ENCODE measurements around the gene USH2A. TPM values are rescaled to one million over a fixed set of nuclear protein-coding genes. Genes with fewer than 3 reads are reported as not detected.
A peak's percentile ranks its signal among the peaks of the same experiment; 100 is the strongest.

The USH2A gene
- total RNA-seq, 4 donors from 2014 or later, result under 0.01 to 1.0 (median under 0.01) TPM; not detected in 1

- TF ChIP-seq EP300 (IDR thresholded peaks at IDR 0.05) (no peak), CTCF (IDR thresholded peaks at IDR 0.05) (peak; percentile 14 to 53 (median 30))
- Histone ChIP-seq H3K36me3 (peaks cover 0 to 29% (median 0%) of the 10 kb centered on the region in 3 donors), H3K4me3 (no peak overlapping the region), H3K27me3 (no peaks in the 10 kb centered on the region), H3K4me1 (peaks cover 0 to 29% (median 6%) of the 10 kb centered on the region in 4 donors), H3K27ac (no peak overlapping the region), H3K9me3 (no peaks in the 10 kb centered on the region)
- 77 to 78% methylated on average over 2 of the region's 2 CpGs for WGBS, 2 donors
- no peak for DNase-seq (ENCODE audit: low spot score in 2 of 2)
These were observed 816.6 kb downstream of the USH2A start for GRCh38 chr1:215606564-215607168.

GRCh38 chr1:215606036-215606435 lies 817.2 kb downstream of the USH2A start:
- H3K36me3 ChIP-seq, result peaks cover 0 to 30% (median 0%) of the 10 kb centered on the region in 3 donors
- H3K4me1 ChIP-seq, result peaks cover 0 to 29% (median 6%) of the 10 kb centered on the region in 4 donors
- no peak for TF ChIP-seq POLR2A (IDR thresholded peaks at IDR 0.05)
- TF ChIP-seq CTCF (IDR thresholded peaks at IDR 0.05), result no peak
- no peak for TF ChIP-seq EP300 (IDR thresholded peaks at IDR 0.05)
- H3K27me3 ChIP-seq, result no peaks in the 10 kb centered on the region
- H3K27ac ChIP-seq, result no peak overlapping the region
- no peak overlapping the region for H3K4me3 ChIP-seq
- WGBS, 2 donors, result 56 to 80% methylated on average over 3 of the region's 3 CpGs
- H3K9me3 ChIP-seq, result no peaks in the 10 kb centered on the region
- DNase-seq (ENCODE audit: low spot score in 2 of 2), result no peak

GRCh38 chr1:215605011-215605621 lies 818.1 kb downstream of the USH2A start:
- Histone ChIP-seq H3K9me3 (no peaks in the 10 kb centered on the region), H3K27me3 (no peaks in the 10 kb centered on the region), H3K27ac (peak overlapping the region in 1 of 4 donors; percentile 58), H3K4me1 (peaks cover 0 to 29% (median 6%) of the 10 kb centered on the region in 4 donors), H3K4me3 (no peak overlapping the region), H3K36me3 (peaks cover 0 to 34% (median 0%) of the 10 kb centered on the region in 3 donors)
- DNase-seq (ENCODE audit: low spot score in 2 of 2), result no peak
- TF ChIP-seq POLR2A (IDR thresholded peaks at IDR 0.05), result no peak
- no peak for TF ChIP-seq EP300 (IDR thresholded peaks at IDR 0.05)
- TF ChIP-seq CTCF (IDR thresholded peaks at IDR 0.05), result no peak

DNA sequence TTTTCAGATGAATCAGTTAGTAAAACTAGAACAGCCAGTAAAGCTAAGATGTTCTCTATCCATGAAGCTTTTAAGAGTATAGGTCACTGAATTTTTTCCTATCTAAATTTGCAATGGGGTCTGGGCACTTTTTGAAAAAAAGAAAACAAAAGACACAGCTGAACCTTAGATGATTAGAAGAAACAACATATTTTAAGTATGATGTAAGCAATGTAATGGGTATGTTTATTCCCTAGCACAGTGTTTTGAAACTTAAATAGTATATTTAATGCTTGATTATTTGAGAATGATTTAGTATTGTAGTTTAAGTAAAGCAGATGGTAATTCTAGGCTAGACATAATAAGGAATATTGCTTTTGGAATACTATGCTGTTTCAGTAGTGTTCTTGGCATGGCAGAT lies 819.9 kb downstream of the USH2A start:
- Histone ChIP-seq H3K9me3 (no peaks in the 10 kb centered on the region), H3K36me3 (peaks cover 0 to 25% (median 0%) of the 10 kb centered on the region in 3 donors), H3K27me3 (no peaks in the 10 kb centered on the region), H3K4me1 (peaks cover 0 to 34% (median 4%) of the 10 kb centered on the region in 4 donors), H3K4me3 (no peak overlapping the region), H3K27ac (peak overlapping the region in 1 of 4 donors; percentile 10)
- TF ChIP-seq EP300 (IDR thresholded peaks at IDR 0.05) (no peak), POLR2A (IDR thresholded peaks at IDR 0.05) (no peak), CTCF (IDR thresholded peaks at IDR 0.05) (no peak)
- no peak for DNase-seq (ENCODE audit: low spot score in 2 of 2)

DNA sequence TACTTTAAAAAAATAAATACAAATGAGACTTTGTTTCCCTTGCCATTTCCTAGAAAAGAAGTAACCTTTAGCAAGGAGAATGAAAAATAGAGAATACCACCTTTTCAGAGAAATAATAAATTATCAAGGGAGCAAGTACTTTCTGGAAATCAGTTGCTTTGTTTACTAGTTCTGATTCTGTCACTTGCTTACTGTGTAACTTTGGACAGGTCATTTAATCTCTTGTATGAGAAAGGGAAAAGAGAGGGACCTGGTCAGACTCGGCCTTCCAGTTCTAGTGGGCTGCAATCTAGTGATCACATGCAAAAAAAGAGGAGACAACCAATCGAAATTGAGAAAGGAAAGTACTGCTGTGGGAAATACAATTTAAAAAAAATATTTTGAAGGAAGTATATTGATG lies 822.0 kb downstream of the USH2A start:
- no peak for DNase-seq (ENCODE audit: low spot score in 2 of 2)
- no peak overlapping the region for H3K4me3 ChIP-seq
- TF ChIP-seq EP300 (IDR thresholded peaks at IDR 0.05) (no peak), POLR2A (IDR thresholded peaks at IDR 0.05) (no peak), CTCF (IDR thresholded peaks at IDR 0.05) (no peak)
- 81 to 90% methylated on average over 2 of the region's 2 CpGs for WGBS, 2 donors
- H3K9me3 ChIP-seq, result no peaks in the 10 kb centered on the region
- peaks cover 0 to 31% (median 0%) of the 10 kb centered on the region in 3 donors for H3K36me3 ChIP-seq
- no peaks in the 10 kb centered on the region for H3K27me3 ChIP-seq
- H3K4me1 ChIP-seq, result peaks cover 0 to 21% (median 10%) of the 10 kb centered on the region in 4 donors
- no peak overlapping the region for H3K27ac ChIP-seq

All from tibial nerve (tissue), 4 donors.